OCI-LY3 (cell line): ENCODE results near the gene ADISSP.

Experiments
- H2AFZ ChIP-seq: fragments of 200-600, 300-600 bp; shearing (Covaris generic); 2 replicates; pipeline ENCODE4 v1.6.0; 2014; ENCODE audit warnings: antibody characterized with exemption, low read depth, low read length
- H3K27ac ChIP-seq: fragments of 200-600, 300-600 bp; sonication (generic); 2 replicates; pipeline ENCODE4 v1.5.1; 2014; ENCODE audit warnings: mild to moderate bottlenecking, low read length, moderate library complexity, mixed read lengths
- H3K27me3 ChIP-seq: fragments of 200-600, 300-600 bp; sonication (generic); 2 replicates; pipeline ENCODE4 v1.6.1; 2014; ENCODE audit warnings: low read depth, low read length, mixed read lengths
- H3K36me3 ChIP-seq: fragments of 200-600, 300-600 bp; sonication (generic); replicated peaks from 2 replicates; pipeline ENCODE3; 2014; ENCODE audit warnings: low read depth, low read length, mixed read lengths
- H3K4me1 ChIP-seq: fragments of 300-600, 200-600 bp; sonication (generic); 2 replicates; pipeline ENCODE4 v1.6.1; 2014; ENCODE audit warnings: low read length, mixed read lengths
- H3K4me2 ChIP-seq: fragments of 200-600, 300-600 bp; sonication (generic); 2 replicates; pipeline ENCODE4 v1.6.1; 2014; ENCODE audit warnings: low read length, mixed read lengths
- H3K4me3 ChIP-seq: fragments of 300-600, 200-600 bp; sonication (generic); 2 replicates; pipeline ENCODE4 v1.5.1; 2014; ENCODE audit warnings: antibody characterized with exemption, mild to moderate bottlenecking, low read length, moderate library complexity
- H3K79me2 ChIP-seq: fragments of 300-600, 200-600 bp; shearing (Covaris generic); 2 replicates; pipeline ENCODE4 v1.6.1; 2014; ENCODE audit warnings: mild to moderate bottlenecking, low read length, mixed read lengths
- H3K9ac ChIP-seq: fragments of 300-600, 200-600 bp; shearing (Covaris generic); 2 replicates; pipeline ENCODE4 v1.6.0; 2014; ENCODE audit warnings: mild to moderate bottlenecking, low read length, moderate library complexity
- H3K9me3 ChIP-seq: fragments of 200-600, 300-600 bp; shearing (Covaris generic); 2 replicates; pipeline ENCODE4 v1.6.1; 2014; ENCODE audit warnings: low read length, mixed read lengths; ENCODE audit not compliant: insufficient read depth
- H4K20me1 ChIP-seq: fragments of 200-600, 300-600 bp; sonication (generic); 2 replicates; pipeline ENCODE4 v1.6.1; 2016; ENCODE audit warnings: low read length, mixed read lengths; ENCODE audit not compliant: insufficient read depth
- CTCF ChIP-seq: fragments of 200-600, 300-600 bp; sonication (generic); IDR thresholded peaks from 2 replicates; pipeline ENCODE4 v1.5.1; 2014; ENCODE audit warnings: antibody characterized with exemption, low read length, low read depth
- EZH2phosphoT487 ChIP-seq: fragments of 200-600 bp; shearing (Covaris generic); IDR thresholded peaks from 2 replicates; pipeline ENCODE4 v1.6.1; 2018; ENCODE audit warnings: antibody characterized with exemption, mixed run types, low read depth

ADISSP gene

DNA sequence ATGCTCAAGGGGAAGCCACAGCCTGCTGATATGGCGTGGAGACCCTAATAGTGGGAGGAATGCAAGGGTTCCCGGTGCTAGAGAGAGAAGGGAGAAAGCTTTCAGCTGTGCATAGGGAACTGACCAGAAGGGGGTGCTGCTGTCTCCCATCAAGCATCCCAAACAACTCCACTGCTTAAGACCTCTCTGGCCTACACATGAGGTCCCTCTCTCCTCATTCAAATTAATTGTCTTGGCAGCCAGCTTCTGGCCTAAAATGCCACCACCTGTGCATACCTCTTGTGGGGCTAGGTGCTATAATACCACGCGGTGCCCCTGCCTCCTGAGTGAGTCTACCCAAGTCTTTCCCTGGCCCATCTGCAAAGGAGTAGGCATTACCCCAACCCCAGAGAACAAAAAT is 14.5 kb downstream of the ADISSP start:
- H3K4me1 ChIP-seq = no peaks in the 10 kb centered on the region
- H4K20me1 ChIP-seq = no peaks in the 10 kb centered on the region; the same call in 1 of the 2 replicates
- no peak overlapping the region for H3K27ac ChIP-seq
- H3K9ac ChIP-seq = no peak overlapping the region
- no peaks in the 10 kb centered on the region for H3K79me2 ChIP-seq
- no peaks in the 10 kb centered on the region for H3K27me3 ChIP-seq
- no peak overlapping the region for H3K4me3 ChIP-seq
- peaks cover 11% of the 10 kb centered on the region for H3K36me3 ChIP-seq
- H2AFZ ChIP-seq = no peak overlapping the region
- no peak overlapping the region for H3K4me2 ChIP-seq
- H3K9me3 ChIP-seq = no peaks in the 10 kb centered on the region
- TF ChIP-seq EZH2phosphoT487 = no peak
- peak; percentile 84 for TF ChIP-seq CTCF

GRCh38 chr20:3752386-3752759 is 15.2 kb downstream of the ADISSP start:
- Histone ChIP-seq H3K36me3 (peaks cover 6% of the 10 kb centered on the region), H3K4me2 (no peak overlapping the region), H4K20me1 (no peaks in the 10 kb centered on the region; the same call in 1 of the 2 replicates), H3K27me3 (no peaks in the 10 kb centered on the region), H2AFZ (no peak overlapping the region), H3K9ac (no peak overlapping the region), H3K27ac (no peak overlapping the region), H3K9me3 (no peaks in the 10 kb centered on the region), H3K4me1 (no peaks in the 10 kb centered on the region), H3K4me3 (no peak overlapping the region), H3K79me2 (no peaks in the 10 kb centered on the region)
- TF ChIP-seq EZH2phosphoT487 (no peak), CTCF (no peak)

GRCh38 chr20:3751675-3752385 is 15.7 kb downstream of the ADISSP start:
- Histone ChIP-seq H3K9ac (no peak overlapping the region), H2AFZ (no peak overlapping the region), H3K4me3 (no peak overlapping the region), H3K79me2 (no peaks in the 10 kb centered on the region), H3K4me1 (no peaks in the 10 kb centered on the region), H3K27me3 (no peaks in the 10 kb centered on the region), H3K36me3 (peaks cover 6% of the 10 kb centered on the region), H3K27ac (no peak overlapping the region), H3K4me2 (no peak overlapping the region), H4K20me1 (no peaks in the 10 kb centered on the region; the same call in 1 of the 2 replicates), H3K9me3 (no peaks in the 10 kb centered on the region)
- TF ChIP-seq EZH2phosphoT487 (no peak), CTCF (no peak)

- no peaks in the 10 kb centered on the region for H3K9me3 ChIP-seq
- no peaks in the 10 kb centered on the region for H3K4me1 ChIP-seq
- H3K36me3 ChIP-seq = peaks cover 6% of the 10 kb centered on the region
- H3K4me2 ChIP-seq = no peak overlapping the region
- H3K79me2 ChIP-seq = no peaks in the 10 kb centered on the region
- H3K27me3 ChIP-seq = no peaks in the 10 kb centered on the region
- H2AFZ ChIP-seq = no peak overlapping the region
- no peak overlapping the region for H3K9ac ChIP-seq
- no peaks in the 10 kb centered on the region; the same call in 1 of the 2 replicates for H4K20me1 ChIP-seq
- no peak overlapping the region for H3K27ac ChIP-seq
- no peak overlapping the region for H3K4me3 ChIP-seq
- no peak for TF ChIP-seq EZH2phosphoT487
- TF ChIP-seq CTCF = no peak
Observed at GRCh38 chr20:3751305-3751674, 16.3 kb downstream of the ADISSP start.
